GM18520 (cell line): ENCODE measurements around the gene DYSF.

ENCODE experiments used
- ATAC-seq: cut with Tn5 transposase; IDR thresholded peaks from one replicate; pipeline ENCODE4 v1.9.1; 2021; ENCODE audit not compliant: unreplicated experiment

Gene DYSF

GRCh38 chr2:71684226-71685072, 231.1 kb downstream of the DYSF start:
- no peak for ATAC-seq

- no peak for ATAC-seq
Measured at GRCh38 chr2:71685073-71685848, 231.9 kb downstream of the DYSF start.

GRCh38 chr2:71685941-71686611, 232.7 kb downstream of the DYSF start:
- no peak for ATAC-seq

GRCh38 chr2:71686781-71687180, 233.4 kb downstream of the DYSF start:
- no peak for ATAC-seq

GRCh38 chr2:71687412-71687811, 234.1 kb downstream of the DYSF start:
- no peak for ATAC-seq

GRCh38 chr2:71688530-71688929, 235.2 kb downstream of the DYSF start:
- no peak for ATAC-seq

- no peak for ATAC-seq
Measured at GRCh38 chr2:71689393-71689792, 236.0 kb downstream of the DYSF start.

GRCh38 chr2:71689968-71690834, 236.8 kb downstream of the DYSF start:
- ATAC-seq, result no peak

- no peak for ATAC-seq
Measured at GRCh38 chr2:71690876-71691475, 237.6 kb downstream of the DYSF start.

- ATAC-seq, result no peak
Measured at GRCh38 chr2:71691747-71692441, 238.5 kb downstream of the DYSF start.

- no peak for ATAC-seq
Measured at GRCh38 chr2:71692621-71693277, 239.4 kb downstream of the DYSF start.

GRCh38 chr2:71693286-71694270, 240.2 kb downstream of the DYSF start:
- no peak for ATAC-seq

- ATAC-seq, result no peak
Measured at GRCh38 chr2:71694501-71695234, 241.3 kb downstream of the DYSF start.

- ATAC-seq, result no peak
Measured at GRCh38 chr2:71695235-71696120, 242.1 kb downstream of the DYSF start.

- no peak for ATAC-seq
Measured at GRCh38 chr2:71696381-71696780, 243.0 kb downstream of the DYSF start.
